WTC11 (cell line): Measurements from ENCODE around the gene LGALS12. TPM values are rescaled to one million over a fixed set of nuclear protein-coding genes. Genes with fewer than 3 reads are reported as not detected.
"Not testable (repeated sequence)": the region's sequence is repeated elsewhere in the genome, so short reads cannot be mapped to it uniquely, and the experiment has no call there.

ENCODE experiments used
- ATAC-seq: fragments of 200-7000 bp; cut with Tn5 transposase; 2 replicates; pipeline ENCODE4 v1.10.0; 2021; ENCODE audit warnings: mild to moderate bottlenecking, moderate library complexity
- CTCF ChIA-PET: fragments of 300-600 bp; sonication (Branson Sonifier 250); formaldehyde crosslinking; loops from one replicate; lab custom pipeline; 2021; ENCODE audit warnings: antibody characterized with exemption; lab: Charles Lee
- POLR2A ChIA-PET: fragments of 350-600 bp; sonication (Branson Sonifier 250); formaldehyde crosslinking; loops from one replicate; lab custom pipeline; 2021; ENCODE audit warnings: antibody characterized with exemption; lab: Charles Lee
- DNase-seq: peaks from one replicate; pipeline ENCODE4 v3.0.0; 2021; ENCODE audit warnings: low spot score
- H3K27ac Mint-ChIP-seq: 2 replicates; pipeline ENCODE4 v1.8.0; 2021; ENCODE audit warnings: mixed read lengths
- H3K27me3 Mint-ChIP-seq: 2 replicates; pipeline ENCODE4 v1.8.0; 2021; ENCODE audit warnings: low read depth, mild to moderate bottlenecking, moderate library complexity, mixed read lengths
- H3K36me3 Mint-ChIP-seq: 2 replicates; pipeline ENCODE4 v1.8.0; 2021; ENCODE audit warnings: mixed read lengths
- H3K4me1 Mint-ChIP-seq: 2 replicates; pipeline ENCODE4 v1.8.0; 2022; ENCODE audit warnings: mixed read lengths
- H3K4me3 Mint-ChIP-seq: 2 replicates; pipeline ENCODE4 v1.8.0; 2021; ENCODE audit warnings: mild to moderate bottlenecking, moderate library complexity, mixed read lengths
- H3K9me3 Mint-ChIP-seq: 2 replicates; pipeline ENCODE4 v1.8.0; 2021; ENCODE audit warnings: mixed read lengths
- ATF1 ChIP-seq: sonication (generic); formaldehyde crosslinking; IDR thresholded peaks from 2 replicates; pipeline ENCODE4 v1.8.1; 2023; ENCODE audit warnings: mild to moderate bottlenecking, moderate library complexity, missing genetic modification reagents
- ELF4 ChIP-seq: sonication (generic); formaldehyde crosslinking; IDR thresholded peaks from 2 replicates; pipeline ENCODE4 v1.8.1; 2022; ENCODE audit warnings: low read depth, mild to moderate bottlenecking, moderate library complexity, missing genetic modification reagents
- ETV6 ChIP-seq: sonication (generic); formaldehyde crosslinking; IDR thresholded peaks from 2 replicates; pipeline ENCODE4 v1.8.1; 2022; ENCODE audit warnings: mild to moderate bottlenecking, missing genetic modification reagents
- FOXK1 ChIP-seq: sonication (generic); formaldehyde crosslinking; IDR thresholded peaks from 2 replicates; pipeline ENCODE4 v1.8.0; 2022; ENCODE audit warnings: mild to moderate bottlenecking, moderate library complexity, missing genetic modification reagents
- JAZF1 ChIP-seq: fragments of 250-450 bp; sonication (Bioruptor Pico); IDR thresholded peaks from 2 replicates; pipeline ENCODE4 v1.9.0; 2021; ENCODE audit warnings: moderate library complexity, mild to moderate bottlenecking, inconsistent platforms
- JUN ChIP-seq: sonication (generic); formaldehyde crosslinking; IDR thresholded peaks from 2 replicates; pipeline ENCODE4 v1.8.0; 2023; ENCODE audit warnings: mild to moderate bottlenecking, missing genetic modification reagents
- NFYB ChIP-seq: sonication (generic); formaldehyde crosslinking; conservative IDR thresholded peaks from 2 replicates; pipeline ENCODE4 v1.8.0; 2022; ENCODE audit warnings: low read depth, missing genetic modification reagents
- OVOL2 ChIP-seq: fragments of 250-450 bp; sonication (Bioruptor Pico); IDR thresholded peaks from 2 replicates; pipeline ENCODE4 v1.9.0; 2021; ENCODE audit warnings: mild to moderate bottlenecking, borderline replicate concordance
- SMAD3 ChIP-seq: sonication (generic); formaldehyde crosslinking; IDR thresholded peaks from 2 replicates; pipeline ENCODE4 v1.8.0; 2022; ENCODE audit warnings: missing genetic modification reagents, mild to moderate bottlenecking, borderline replicate concordance
- SOX15 ChIP-seq: fragments of 250-450 bp; sonication (Bioruptor Pico); IDR thresholded peaks from 2 replicates; pipeline ENCODE4 v1.9.0; 2021; ENCODE audit warnings: mild to moderate bottlenecking
- ZNF121 ChIP-seq: sonication (generic); formaldehyde crosslinking; IDR thresholded peaks from 2 replicates; pipeline ENCODE4 v1.8.0; 2023; ENCODE audit warnings: missing genetic modification reagents
- ZNF263 ChIP-seq: sonication (generic); formaldehyde crosslinking; IDR thresholded peaks from 2 replicates; pipeline ENCODE4 v1.8.1; 2022; ENCODE audit warnings: low read depth, mild to moderate bottlenecking, moderate library complexity, missing genetic modification reagents
- ZNF396 ChIP-seq: fragments of 250-450 bp; sonication (Bioruptor Pico); IDR thresholded peaks from 2 replicates; pipeline ENCODE4 v1.8.0; 2021; ENCODE audit warnings: mild to moderate bottlenecking, moderate library complexity, borderline replicate concordance
- ZNF423 ChIP-seq: fragments of 250-450 bp; sonication (Bioruptor Pico); IDR thresholded peaks from 2 replicates; pipeline ENCODE4 v2.1.2; 2022; ENCODE audit warnings: mild to moderate bottlenecking, moderate library complexity
- ZNF671 ChIP-seq: fragments of 250-450 bp; sonication (Bioruptor Pico); IDR thresholded peaks from 2 replicates; pipeline ENCODE4 v1.8.0; 2021; ENCODE audit warnings: mild to moderate bottlenecking
- total RNA-seq: library from RNA; stranded (reverse); gene quantifications from 3 replicates; pipeline ENCODE4 v1.2.3, GENCODE V29; 2021
- TF ChIP-seq, protein P1 (sequence below): sonication (generic); formaldehyde crosslinking; conservative IDR thresholded peaks from 2 replicates; pipeline ENCODE4 v1.8.1; 2022; ENCODE audit warnings: mild to moderate bottlenecking, missing genetic modification reagents
- TF ChIP-seq, protein P2 (sequence below): sonication (generic); formaldehyde crosslinking; IDR thresholded peaks from 2 replicates; pipeline ENCODE4 v1.8.0; 2022; ENCODE audit warnings: mild to moderate bottlenecking, missing genetic modification reagents
- TF ChIP-seq, protein P3 (sequence below): fragments of 250-450 bp; sonication (Bioruptor Pico); IDR thresholded peaks from 2 replicates; pipeline ENCODE4 v1.9.0; 2021; ENCODE audit warnings: moderate library complexity, mild to moderate bottlenecking, inconsistent platforms, borderline replicate concordance
- TF ChIP-seq, protein P4 (sequence below): sonication (generic); formaldehyde crosslinking; IDR thresholded peaks from 2 replicates; pipeline ENCODE4 v1.8.0; 2022; ENCODE audit warnings: mild to moderate bottlenecking, missing genetic modification reagents
- TF ChIP-seq, protein P5 (sequence below): fragments of 250-450 bp; sonication (Bioruptor Pico); IDR thresholded peaks from 2 replicates; pipeline ENCODE4 v1.9.0; 2021; ENCODE audit warnings: mild to moderate bottlenecking
- TF ChIP-seq, protein P6 (sequence below): fragments of 250-450 bp; sonication (Bioruptor Pico); IDR thresholded peaks from 2 replicates; pipeline ENCODE4 v1.9.0; 2021; ENCODE audit warnings: mild to moderate bottlenecking
- TF ChIP-seq, protein P7 (sequence below): fragments of 250-450 bp; sonication (Bioruptor Pico); IDR thresholded peaks from 2 replicates; pipeline ENCODE4 v2.1.2; 2022; ENCODE audit warnings: mild to moderate bottlenecking, moderate library complexity

The LGALS12 gene
- total RNA-seq, 1 experiment from 2014 or later = 1.4 TPM

DNA sequence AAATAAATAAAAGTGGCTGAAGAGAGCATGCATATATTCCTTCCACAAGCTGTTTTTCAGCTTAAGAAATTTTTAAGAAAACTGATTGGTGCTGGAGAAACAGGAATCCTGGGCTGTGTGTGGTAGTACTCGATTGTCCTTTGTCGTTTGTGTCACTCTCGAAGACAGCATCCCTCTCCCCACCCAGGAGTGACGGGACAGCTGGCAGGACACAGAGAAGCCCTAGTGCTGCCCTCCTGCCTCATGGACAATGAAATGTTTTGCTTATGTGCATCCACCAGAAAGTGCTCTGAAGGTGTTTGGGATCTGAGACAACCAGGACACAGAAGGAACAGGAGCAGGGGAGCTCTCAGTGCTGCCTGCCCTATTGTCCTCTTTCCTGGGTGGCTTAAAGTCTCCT lies 43.5 kb downstream of the LGALS12 start:
- peaks cover 15% of the 10 kb centered on the region for H3K9me3 Mint-ChIP-seq
- peaks cover 18% of the 10 kb centered on the region for H3K4me1 Mint-ChIP-seq
- TF ChIP-seq, protein P1, sequence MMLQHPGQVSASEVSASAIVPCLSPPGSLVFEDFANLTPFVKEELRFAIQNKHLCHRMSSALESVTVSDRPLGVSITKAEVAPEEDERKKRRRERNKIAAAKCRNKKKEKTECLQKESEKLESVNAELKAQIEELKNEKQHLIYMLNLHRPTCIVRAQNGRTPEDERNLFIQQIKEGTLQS (CRISPR knock-in tag) = no peak
- TF ChIP-seq, protein P2, sequence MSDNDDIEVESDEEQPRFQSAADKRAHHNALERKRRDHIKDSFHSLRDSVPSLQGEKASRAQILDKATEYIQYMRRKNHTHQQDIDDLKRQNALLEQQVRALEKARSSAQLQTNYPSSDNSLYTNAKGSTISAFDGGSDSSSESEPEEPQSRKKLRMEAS (CRISPR knock-in tag) = no peak
- TF ChIP-seq, protein P3, sequence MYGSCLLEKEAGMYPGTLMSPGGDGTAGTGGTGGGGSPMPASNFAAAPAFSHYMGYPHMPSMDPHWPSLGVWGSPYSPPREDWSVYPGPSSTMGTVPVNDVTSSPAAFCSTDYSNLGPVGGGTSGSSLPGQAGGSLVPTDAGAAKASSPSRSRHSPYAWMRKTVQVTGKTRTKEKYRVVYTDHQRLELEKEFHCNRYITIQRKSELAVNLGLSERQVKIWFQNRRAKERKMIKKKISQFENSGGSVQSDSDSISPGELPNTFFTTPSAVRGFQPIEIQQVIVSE (CRISPR knock-in tag) = no peak
- TF ChIP-seq SMAD3 (CRISPR knock-in tag) = no peak
- TF ChIP-seq, all 79 proteins: peak for 0
- peaks cover 5% of the 10 kb centered on the region for H3K36me3 Mint-ChIP-seq
- H3K27me3 Mint-ChIP-seq = peaks cover 5% of the 10 kb centered on the region
- ChIA-PET POLR2A (no interaction called here), CTCF (no interaction called here)
- no peak for ATAC-seq
- 0 out of 2 replicates have a peak overlapping the region, but pooled peaks have one; percentile 18 for H3K27ac Mint-ChIP-seq
- H3K4me3 Mint-ChIP-seq = no peak overlapping the region
- no peak for DNase-seq

DNA sequence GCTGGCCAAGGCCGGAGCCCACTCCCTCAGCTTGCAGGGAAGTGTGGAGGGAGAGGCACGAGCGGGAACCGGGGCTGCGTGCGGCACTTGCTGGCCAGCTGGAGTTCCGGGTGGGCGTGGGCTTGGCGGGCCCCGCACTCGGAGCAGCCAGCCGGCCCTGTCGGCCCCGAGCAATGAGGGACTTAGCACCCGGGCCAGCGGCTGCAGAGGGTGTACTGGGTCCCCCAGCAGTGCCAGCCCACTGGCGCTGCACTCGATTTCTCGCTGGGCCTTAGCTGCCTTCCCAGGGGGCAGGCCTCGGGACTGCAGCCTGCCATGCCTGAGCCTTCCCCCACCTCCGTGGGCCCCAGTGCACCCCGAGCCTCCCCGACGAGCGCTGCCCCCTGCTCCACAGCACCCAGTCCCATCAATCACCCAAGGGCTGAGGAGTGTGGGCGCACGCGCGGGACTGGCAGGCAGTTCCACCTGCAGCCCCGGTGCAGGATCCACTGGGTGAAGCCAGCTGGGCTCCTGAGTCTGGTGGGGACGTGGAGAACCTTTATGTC lies 44.3 kb downstream of the LGALS12 start:
- H3K27me3 Mint-ChIP-seq, CTCF ChIA-PET, ATAC-seq, H3K36me3 Mint-ChIP-seq, H3K4me3 Mint-ChIP-seq, H3K27ac Mint-ChIP-seq, DNase-seq, POLR2A ChIA-PET: not testable (repeated sequence)
- peaks cover 15% of the 10 kb centered on the region for H3K9me3 Mint-ChIP-seq
- H3K4me1 Mint-ChIP-seq = peaks cover 24% of the 10 kb centered on the region

DNA sequence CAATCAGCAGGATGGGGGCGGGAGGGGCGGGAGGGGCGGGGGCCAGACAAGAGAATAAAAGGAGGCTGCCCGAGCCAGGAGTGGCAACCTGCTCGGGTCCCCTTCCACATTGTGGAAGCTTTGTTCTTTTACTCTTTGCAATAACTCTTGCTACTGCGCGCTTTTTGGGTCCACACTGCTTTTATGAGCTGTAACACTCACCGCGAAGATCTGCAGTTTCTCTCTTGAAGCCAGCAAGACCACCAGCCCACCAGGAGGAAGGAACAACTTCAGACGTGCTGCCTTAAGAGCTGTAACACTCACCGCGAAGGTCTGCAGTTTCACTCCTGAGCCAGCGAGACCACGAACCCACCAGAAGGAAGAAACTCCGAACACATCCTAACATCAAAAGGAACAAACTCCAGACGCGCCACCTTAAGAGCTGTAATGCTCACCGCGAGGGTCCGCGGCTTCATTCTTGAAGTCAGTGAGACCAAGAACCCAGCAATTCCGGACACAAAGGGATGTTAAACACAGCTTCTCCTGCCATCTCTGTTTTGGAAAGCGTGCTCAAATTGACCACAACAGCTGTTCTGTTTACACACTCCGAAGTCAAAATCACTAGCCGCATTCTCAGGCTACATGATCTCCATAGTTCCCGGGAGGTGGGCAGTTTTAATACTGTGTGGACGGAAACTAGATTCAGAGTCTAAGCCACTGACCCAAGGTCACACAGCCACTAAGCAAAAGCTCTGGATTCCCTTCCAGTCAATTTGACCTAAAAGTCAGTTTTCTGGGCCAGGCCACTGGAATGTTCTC lies 45.4 kb downstream of the LGALS12 start:
- no peak overlapping the region for H3K4me3 Mint-ChIP-seq
- H3K27me3 Mint-ChIP-seq = peaks cover 5% of the 10 kb centered on the region
- H3K27ac Mint-ChIP-seq = no peak overlapping the region
- H3K36me3 Mint-ChIP-seq = peaks cover 5% of the 10 kb centered on the region
- H3K9me3 Mint-ChIP-seq = peaks cover 15% of the 10 kb centered on the region
- no peak for ATAC-seq
- TF ChIP-seq ATF1 (CRISPR knock-in tag) (no peak), OVOL2 (CRISPR knock-in tag) (no peak), ZNF263 (no peak), NFYB (CRISPR knock-in tag) (no peak), SOX15 (CRISPR knock-in tag) (no peak), JAZF1 (no peak), ZNF396 (CRISPR knock-in tag) (no peak), JUN (CRISPR knock-in tag) (no peak), ZNF121 (CRISPR knock-in tag) (no peak), ZNF671 (CRISPR knock-in tag) (no peak), ELF4 (CRISPR knock-in tag) (no peak), SMAD3 (CRISPR knock-in tag) (no peak), ZNF423 (CRISPR knock-in tag) (no peak), ETV6 (CRISPR knock-in tag) (no peak), FOXK1 (no peak)
- TF ChIP-seq, protein P4, sequence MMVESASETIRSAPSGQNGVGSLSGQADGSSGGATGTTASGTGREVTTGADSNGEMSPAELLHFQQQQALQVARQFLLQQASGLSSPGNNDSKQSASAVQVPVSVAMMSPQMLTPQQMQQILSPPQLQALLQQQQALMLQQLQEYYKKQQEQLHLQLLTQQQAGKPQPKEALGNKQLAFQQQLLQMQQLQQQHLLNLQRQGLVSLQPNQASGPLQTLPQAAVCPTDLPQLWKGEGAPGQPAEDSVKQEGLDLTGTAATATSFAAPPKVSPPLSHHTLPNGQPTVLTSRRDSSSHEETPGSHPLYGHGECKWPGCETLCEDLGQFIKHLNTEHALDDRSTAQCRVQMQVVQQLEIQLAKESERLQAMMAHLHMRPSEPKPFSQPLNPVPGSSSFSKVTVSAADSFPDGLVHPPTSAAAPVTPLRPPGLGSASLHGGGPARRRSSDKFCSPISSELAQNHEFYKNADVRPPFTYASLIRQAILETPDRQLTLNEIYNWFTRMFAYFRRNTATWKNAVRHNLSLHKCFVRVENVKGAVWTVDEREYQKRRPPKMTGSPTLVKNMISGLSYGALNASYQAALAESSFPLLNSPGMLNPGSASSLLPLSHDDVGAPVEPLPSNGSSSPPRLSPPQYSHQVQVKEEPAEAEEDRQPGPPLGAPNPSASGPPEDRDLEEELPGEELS (CRISPR knock-in tag) = no peak
- TF ChIP-seq, protein P5, sequence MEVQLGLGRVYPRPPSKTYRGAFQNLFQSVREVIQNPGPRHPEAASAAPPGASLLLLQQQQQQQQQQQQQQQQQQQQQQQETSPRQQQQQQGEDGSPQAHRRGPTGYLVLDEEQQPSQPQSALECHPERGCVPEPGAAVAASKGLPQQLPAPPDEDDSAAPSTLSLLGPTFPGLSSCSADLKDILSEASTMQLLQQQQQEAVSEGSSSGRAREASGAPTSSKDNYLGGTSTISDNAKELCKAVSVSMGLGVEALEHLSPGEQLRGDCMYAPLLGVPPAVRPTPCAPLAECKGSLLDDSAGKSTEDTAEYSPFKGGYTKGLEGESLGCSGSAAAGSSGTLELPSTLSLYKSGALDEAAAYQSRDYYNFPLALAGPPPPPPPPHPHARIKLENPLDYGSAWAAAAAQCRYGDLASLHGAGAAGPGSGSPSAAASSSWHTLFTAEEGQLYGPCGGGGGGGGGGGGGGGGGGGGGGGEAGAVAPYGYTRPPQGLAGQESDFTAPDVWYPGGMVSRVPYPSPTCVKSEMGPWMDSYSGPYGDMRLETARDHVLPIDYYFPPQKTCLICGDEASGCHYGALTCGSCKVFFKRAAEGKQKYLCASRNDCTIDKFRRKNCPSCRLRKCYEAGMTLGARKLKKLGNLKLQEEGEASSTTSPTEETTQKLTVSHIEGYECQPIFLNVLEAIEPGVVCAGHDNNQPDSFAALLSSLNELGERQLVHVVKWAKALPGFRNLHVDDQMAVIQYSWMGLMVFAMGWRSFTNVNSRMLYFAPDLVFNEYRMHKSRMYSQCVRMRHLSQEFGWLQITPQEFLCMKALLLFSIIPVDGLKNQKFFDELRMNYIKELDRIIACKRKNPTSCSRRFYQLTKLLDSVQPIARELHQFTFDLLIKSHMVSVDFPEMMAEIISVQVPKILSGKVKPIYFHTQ (CRISPR knock-in tag) = no peak
- TF ChIP-seq, protein P6, sequence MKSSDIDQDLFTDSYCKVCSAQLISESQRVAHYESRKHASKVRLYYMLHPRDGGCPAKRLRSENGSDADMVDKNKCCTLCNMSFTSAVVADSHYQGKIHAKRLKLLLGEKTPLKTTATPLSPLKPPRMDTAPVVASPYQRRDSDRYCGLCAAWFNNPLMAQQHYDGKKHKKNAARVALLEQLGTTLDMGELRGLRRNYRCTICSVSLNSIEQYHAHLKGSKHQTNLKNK (CRISPR knock-in tag) = no peak
- TF ChIP-seq, protein P7, sequence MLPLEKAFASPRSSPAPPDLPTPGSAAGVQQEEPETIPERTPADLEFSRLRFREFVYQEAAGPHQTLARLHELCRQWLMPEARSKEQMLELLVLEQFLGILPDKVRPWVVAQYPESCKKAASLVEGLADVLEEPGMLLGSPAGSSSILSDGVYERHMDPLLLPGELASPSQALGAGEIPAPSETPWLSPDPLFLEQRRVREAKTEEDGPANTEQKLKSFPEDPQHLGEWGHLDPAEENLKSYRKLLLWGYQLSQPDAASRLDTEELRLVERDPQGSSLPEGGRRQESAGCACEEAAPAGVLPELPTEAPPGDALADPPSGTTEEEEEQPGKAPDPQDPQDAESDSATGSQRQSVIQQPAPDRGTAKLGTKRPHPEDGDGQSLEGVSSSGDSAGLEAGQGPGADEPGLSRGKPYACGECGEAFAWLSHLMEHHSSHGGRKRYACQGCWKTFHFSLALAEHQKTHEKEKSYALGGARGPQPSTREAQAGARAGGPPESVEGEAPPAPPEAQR (CRISPR knock-in tag) = no peak
- TF ChIP-seq, all 79 proteins: peak for 0
- peaks cover 28% of the 10 kb centered on the region for H3K4me1 Mint-ChIP-seq
- POLR2A ChIA-PET = interaction anchor here (1.0 kb wide), 1 partner anchor 59 kb away, joined by 3 read pairs; no protein-coding TSS in a partner anchor
- CTCF ChIA-PET = interaction anchor here (0.6 to 2.2 kb wide), 4 partner anchors 43 to 187 kb away, joined by 4 to 5 read pairs (median 4); partner anchors contain the start of gene PLAAT5
- no peak for DNase-seq
